Mesendoderm (in vitro differentiated cells): Measurements from ENCODE around the gene BTRC. TPM values are rescaled to one million over a fixed set of nuclear protein-coding genes. Genes with fewer than 3 reads are reported as not detected.

Source experiments
- DNase-seq: peaks from one replicate; pipeline ENCODE4 v3.0.0; 2013
- H2AK5ac ChIP-seq: 2 replicates; pipeline ENCODE4 v1.6.1; 2013; ENCODE audit warnings: low read length, inconsistent platforms
- H2BK120ac ChIP-seq: 2 replicates; pipeline ENCODE4 v1.6.1; 2013; ENCODE audit warnings: low read depth, mild to moderate bottlenecking, low read length, moderate library complexity, mixed read lengths
- H2BK15ac ChIP-seq: replicated peaks from 2 replicates; pipeline ENCODE4 v1.6.1; 2013; ENCODE audit warnings: low read depth, mild to moderate bottlenecking, moderate library complexity
- H2BK5ac ChIP-seq: 2 replicates; pipeline ENCODE4 v1.6.1; 2013; ENCODE audit warnings: low read length, inconsistent platforms
- H3K18ac ChIP-seq: 2 replicates; pipeline ENCODE4 v1.6.1; 2013; ENCODE audit warnings: mild to moderate bottlenecking, low read length, mixed read lengths
- H3K23ac ChIP-seq: one replicate; pipeline ENCODE4 v1.6.1; 2013; ENCODE audit warnings: low read length
- H3K27ac ChIP-seq: 2 replicates; pipeline ENCODE4 v1.5.1; 2013; ENCODE audit warnings: low read depth, mild to moderate bottlenecking, inconsistent platforms, low read length, moderate library complexity
- H3K27me3 ChIP-seq: 2 replicates; pipeline ENCODE4 v1.6.1; 2013; ENCODE audit warnings: low read length, control low read depth, mild to moderate bottlenecking, inconsistent platforms; ENCODE audit not compliant: insufficient read depth, poor library complexity
- H3K36me3 ChIP-seq: 2 replicates; pipeline ENCODE4 v1.6.1; 2013; ENCODE audit warnings: low read length, inconsistent platforms; ENCODE audit not compliant: control insufficient read depth, insufficient read depth
- H3K4ac ChIP-seq: one replicate; pipeline ENCODE4 v1.6.1; 2013; ENCODE audit warnings: low read depth, mild to moderate bottlenecking, low read length, moderate library complexity
- H3K4me1 ChIP-seq: 2 replicates; pipeline ENCODE4 v1.6.1; 2013; ENCODE audit warnings: low read depth, low read length, inconsistent platforms; ENCODE audit not compliant: control insufficient read depth
- H3K4me2 ChIP-seq: 2 replicates; pipeline ENCODE4 v1.6.1; 2013; ENCODE audit warnings: low read length
- H3K4me3 ChIP-seq: 2 replicates; pipeline ENCODE4 v1.5.1; 2013; ENCODE audit warnings: mild to moderate bottlenecking, low read length
- H3K56ac ChIP-seq: one replicate; pipeline ENCODE4 v1.6.1; 2013; ENCODE audit warnings: low read length
- H3K79me1 ChIP-seq: 2 replicates; pipeline ENCODE4 v1.6.1; 2013; ENCODE audit warnings: low read length, inconsistent platforms
- H3K79me2 ChIP-seq: 2 replicates; pipeline ENCODE4 v1.6.1; 2013; ENCODE audit warnings: mild to moderate bottlenecking, low read length; ENCODE audit not compliant: control insufficient read depth, insufficient read depth
- H3K9ac ChIP-seq: 2 replicates; pipeline ENCODE4 v1.6.1; 2013; ENCODE audit warnings: low read length, inconsistent platforms
- H4K5ac ChIP-seq: one replicate; pipeline ENCODE4 v1.6.1; 2013; ENCODE audit warnings: low read length
- H4K8ac ChIP-seq: one replicate; pipeline ENCODE4 v1.6.1; 2013; ENCODE audit warnings: low read depth, mild to moderate bottlenecking, control low read depth, low read length, moderate library complexity
- WGBS: extraction: QIAGEN DNeasy Blood & Tissue Kit; methylation state at CpG from one replicate; pipeline ENCODE4 v1.1.7; 2013; ENCODE audit warnings: low lambda C conversion rate, missing lambda C conversion rate; ENCODE audit not compliant: insufficient coverage; ENCODE audit errors: extremely low coverage; 5-methylcytosine and 5-hydroxymethylcytosine counted together
- small RNA-seq: library from polyadenylated mRNA; stranded (forward); fragments of <200 nt; extraction: miRNeasy Mini kit (QIAGEN cat#:217004); gene quantifications from one replicate; pipeline ENCODE3, GENCODE V24; 2013; ENCODE audit not compliant: insufficient read depth

BTRC gene

GRCh38 chr10:101595591-101596433 lies 241.8 kb downstream of the BTRC start:
- no peak overlapping the region for H4K5ac ChIP-seq
- H3K4me1 ChIP-seq: no peaks in the 10 kb centered on the region
- no peaks in the 10 kb centered on the region for H3K79me2 ChIP-seq
- no peak overlapping the region for H2AK5ac ChIP-seq
- DNase-seq: no peak
- no peak overlapping the region for H4K8ac ChIP-seq
- H2BK15ac ChIP-seq: no peak overlapping the region
- no CpG with 5 or more reads among the region's 13 CpGs for WGBS
- H3K79me1 ChIP-seq: no peaks in the 10 kb centered on the region
- H2BK5ac ChIP-seq: no peak overlapping the region
- H3K27ac ChIP-seq: no peak overlapping the region
- H3K4me2 ChIP-seq: no peak overlapping the region
- no peaks in the 10 kb centered on the region for H3K36me3 ChIP-seq
- no peak overlapping the region for H3K9ac ChIP-seq
- no peak overlapping the region for H3K23ac ChIP-seq
- H3K4ac ChIP-seq: no peak overlapping the region
- no peak overlapping the region for H3K56ac ChIP-seq
- no peaks in the 10 kb centered on the region for H3K27me3 ChIP-seq
- H3K4me3 ChIP-seq: no peak overlapping the region
- H2BK120ac ChIP-seq: no peak overlapping the region
- H3K18ac ChIP-seq: no peak overlapping the region

GRCh38 chr10:101597091-101597900 lies 243.3 kb downstream of the BTRC start:
- no peak overlapping the region for H3K56ac ChIP-seq
- no peak overlapping the region for H3K4me3 ChIP-seq
- no peak overlapping the region for H3K4ac ChIP-seq
- H3K27me3 ChIP-seq: no peaks in the 10 kb centered on the region
- H2BK15ac ChIP-seq: no peak overlapping the region
- no peaks in the 10 kb centered on the region for H3K79me2 ChIP-seq
- no peaks in the 10 kb centered on the region for H3K36me3 ChIP-seq
- DNase-seq: peak; percentile 42
- H3K18ac ChIP-seq: no peak overlapping the region
- WGBS: no CpG with 5 or more reads among the region's 14 CpGs
- no peak overlapping the region for H2BK5ac ChIP-seq
- no peak overlapping the region for H4K5ac ChIP-seq
- H2BK120ac ChIP-seq: no peak overlapping the region
- H3K4me1 ChIP-seq: no peaks in the 10 kb centered on the region
- no peak overlapping the region for H2AK5ac ChIP-seq
- no peak overlapping the region for H4K8ac ChIP-seq
- H3K79me1 ChIP-seq: no peaks in the 10 kb centered on the region
- H3K27ac ChIP-seq: peak overlapping the region; percentile 18
- H3K4me2 ChIP-seq: no peak overlapping the region
- H3K9ac ChIP-seq: no peak overlapping the region
- no peak overlapping the region for H3K23ac ChIP-seq

- WGBS: no CpG with 5 or more reads among the region's 1 CpG
- Histone ChIP-seq H2BK5ac (no peak overlapping the region), H3K36me3 (no peaks in the 10 kb centered on the region), H3K4ac (no peak overlapping the region), H3K4me3 (no peak overlapping the region), H3K27me3 (no peaks in the 10 kb centered on the region), H3K79me2 (no peaks in the 10 kb centered on the region), H3K9ac (no peak overlapping the region), H2AK5ac (no peak overlapping the region), H2BK120ac (no peak overlapping the region), H3K27ac (no peak overlapping the region), H3K18ac (no peak overlapping the region), H3K56ac (no peak overlapping the region), H3K23ac (no peak overlapping the region), H3K79me1 (peaks cover 2% of the 10 kb centered on the region), H3K4me1 (peaks cover under 1% of the 10 kb centered on the region), H2BK15ac (no peak overlapping the region), H4K5ac (no peak overlapping the region), H3K4me2 (no peak overlapping the region), H4K8ac (no peak overlapping the region)
- DNase-seq: no peak
Measured at GRCh38 chr10:101601541-101601940, 247.6 kb downstream of the BTRC start.

GRCh38 chr10:101602761-101603398 lies 248.9 kb downstream of the BTRC start:
- Histone ChIP-seq H3K27ac (no peak overlapping the region), H3K56ac (no peak overlapping the region), H3K79me2 (no peaks in the 10 kb centered on the region), H3K79me1 (peaks cover 2% of the 10 kb centered on the region), H4K5ac (no peak overlapping the region), H2BK120ac (no peak overlapping the region), H4K8ac (no peak overlapping the region), H3K4me3 (no peak overlapping the region), H3K4ac (no peak overlapping the region), H3K18ac (no peak overlapping the region), H2BK5ac (no peak overlapping the region), H3K4me2 (no peak overlapping the region), H3K36me3 (no peaks in the 10 kb centered on the region), H3K27me3 (no peaks in the 10 kb centered on the region), H2BK15ac (no peak overlapping the region), H3K4me1 (peaks cover 9% of the 10 kb centered on the region), H3K9ac (no peak overlapping the region), H3K23ac (no peak overlapping the region), H2AK5ac (no peak overlapping the region)
- peak; percentile 97 for DNase-seq
- no CpG with 5 or more reads among the region's 6 CpGs for WGBS

Small RNA genes within 50 kb of the gene (small RNA-seq; reads per million reads assigned to genes)
- gene MIR3158-1: not detected
- 0.54 reads per million for gene RNU2-43P
- not detected for gene RNU2-59P
